Common myeloid progenitor, CD34-positive (primary cell): Measurements from ENCODE around the gene CDK14.
A peak's percentile ranks its signal among the peaks of the same experiment; 100 is the strongest.

ENCODE experiments used
- CTCF ChIA-PET: fragments of 350-600 bp; sonication (Branson Sonifier 250); formaldehyde crosslinking; loops from one replicate; lab custom pipeline; 2021; ENCODE audit warnings: antibody characterized with exemption; lab: Charles Lee
- POLR2A ChIA-PET: fragments of 350-600 bp; sonication (Branson Sonifier 250); formaldehyde crosslinking; loops from one replicate; lab custom pipeline; 2021; ENCODE audit warnings: antibody characterized with exemption; lab: Charles Lee
- DNase-seq, 3 donors: peaks; one replicate each; pipeline versions ENCODE4 v3.0.0 to v3.0.0-alpha.2; 2013
- H3K27ac ChIP-seq, 2 experiments: 1 replicate in 1 of 2; 2 replicates in 1 of 2; pipeline ENCODE4 v1.7.0; 2013; ENCODE audit warnings: inconsistent platforms in 2 of 2, low read length in 2 of 2, mild to moderate bottlenecking in 2 of 2, low read depth in 1 of 2, moderate library complexity in 1 of 2; ENCODE audit not compliant: severe bottlenecking in 2 of 2, insufficient read depth in 1 of 2, poor library complexity in 1 of 2
- H3K27me3 ChIP-seq, 5 experiments: replicated peaks in 2 of 5; 1 replicate in 3 of 5; 2 replicates in 2 of 5; pipeline versions ENCODE4 v1.6.1 to v1.7.0; 2013; ENCODE audit warnings: low read length in 4 of 5, mild to moderate bottlenecking in 2 of 5, moderate library complexity in 2 of 5, inconsistent platforms in 1 of 5; ENCODE audit not compliant: insufficient read depth in 5 of 5, control insufficient read depth in 4 of 5
- H3K36me3 ChIP-seq, 4 experiments: 1 replicate in 2 of 4; 2 replicates in 2 of 4; pipeline versions ENCODE4 v1.6.1 to v1.7.0; 2013; ENCODE audit warnings: low read length in 3 of 4, control low read depth in 1 of 4, mild to moderate bottlenecking in 1 of 4; ENCODE audit not compliant: control insufficient read depth in 4 of 4, insufficient read depth in 4 of 4
- H3K4me1 ChIP-seq, 4 experiments: 1 replicate in 3 of 4; 2 replicates in 1 of 4; pipeline versions ENCODE4 v1.6.1 to v1.7.1; 2013; ENCODE audit warnings: low read length in 3 of 4, mild to moderate bottlenecking in 3 of 4, control low read depth in 1 of 4, inconsistent platforms in 1 of 4, moderate library complexity in 1 of 4; ENCODE audit not compliant: control insufficient read depth in 4 of 4, insufficient read depth in 4 of 4; ENCODE audit errors: control extremely low read depth in 1 of 4
- H3K4me3 ChIP-seq, 7 experiments: 1 replicate in 4 of 7; 2 replicates in 3 of 7; pipeline versions ENCODE4 v1.5.1 to v1.7.0; 2013; ENCODE audit warnings: mild to moderate bottlenecking in 7 of 7, low read length in 6 of 7, moderate library complexity in 6 of 7, inconsistent platforms in 2 of 7, low read depth in 2 of 7, control low read depth in 1 of 7; ENCODE audit not compliant: insufficient read depth in 4 of 7, control insufficient read depth in 1 of 7; ENCODE audit errors: extremely low read depth in 1 of 7
- H3K9me3 ChIP-seq, 5 experiments: 1 replicate in 4 of 5; 2 replicates in 1 of 5; pipeline versions ENCODE4 v1.6.1 to v1.7.1; 2013; ENCODE audit warnings: low read length in 4 of 5, mild to moderate bottlenecking in 2 of 5, inconsistent platforms in 1 of 5, low read depth in 1 of 5, moderate library complexity in 1 of 5; ENCODE audit not compliant: control insufficient read depth in 4 of 5, insufficient read depth in 2 of 5; ENCODE audit errors: control extremely low read depth in 1 of 5
- WGBS: methylation state at CpG from one replicate; pipeline ENCODE4 v1.1.5; 2013; ENCODE audit not compliant: insufficient coverage; 5-methylcytosine and 5-hydroxymethylcytosine counted together

Gene CDK14

GRCh38 chr7:90771281-90771680 lies 175.2 kb downstream of the CDK14 start:
- Histone ChIP-seq H3K27ac (no peak overlapping the region), H3K36me3 (no peaks in the 10 kb centered on the region), H3K27me3 (no peaks in the 10 kb centered on the region), H3K9me3 (peaks cover 3 to 18% (median 11%) of the 10 kb centered on the region in 5 experiments), H3K4me1 (no peaks in the 10 kb centered on the region), H3K4me3 (no peak overlapping the region)
- ChIA-PET POLR2A (no interaction called here), CTCF (no interaction called here)
- DNase-seq, result no peak
- WGBS, result 100% methylated on average over 2 of the region's 2 CpGs

- H3K4me1 ChIP-seq, result no peaks in the 10 kb centered on the region
- 74% methylated on average over 3 of the region's 6 CpGs for WGBS
- H3K27me3 ChIP-seq, result no peaks in the 10 kb centered on the region
- CTCF ChIA-PET, result no interaction called here
- POLR2A ChIA-PET, result no interaction called here
- DNase-seq, result peak in 1 of 3 donors; percentile 32
- no peak overlapping the region for H3K4me3 ChIP-seq
- H3K36me3 ChIP-seq, result no peaks in the 10 kb centered on the region
- H3K9me3 ChIP-seq, result peaks cover 3 to 18% (median 11%) of the 10 kb centered on the region in 5 experiments
- no peak overlapping the region for H3K27ac ChIP-seq
Observed at GRCh38 chr7:90772410-90772809, 176.3 kb downstream of the CDK14 start.

- WGBS, result 100% methylated on average over 1 of the region's 3 CpGs
- ChIA-PET CTCF (no interaction called here), POLR2A (no interaction called here)
- no peak overlapping the region for H3K27ac ChIP-seq
- no peaks in the 10 kb centered on the region for H3K27me3 ChIP-seq
- H3K9me3 ChIP-seq, result peaks cover 3 to 18% (median 11%) of the 10 kb centered on the region in 5 experiments
- DNase-seq, result no peak
- H3K4me1 ChIP-seq, result no peaks in the 10 kb centered on the region
- H3K36me3 ChIP-seq, result no peaks in the 10 kb centered on the region
- H3K4me3 ChIP-seq, result no peak overlapping the region
Observed at GRCh38 chr7:90773269-90773668, 177.1 kb downstream of the CDK14 start.

GRCh38 chr7:90774706-90775105 lies 178.6 kb downstream of the CDK14 start:
- no peaks in the 10 kb centered on the region for H3K27me3 ChIP-seq
- no peak for DNase-seq
- 100% methylated on average over 2 of the region's 3 CpGs for WGBS
- H3K4me1 ChIP-seq, result no peaks in the 10 kb centered on the region
- no peak overlapping the region for H3K27ac ChIP-seq
- H3K4me3 ChIP-seq, result no peak overlapping the region
- ChIA-PET CTCF (interaction anchor here (1.0 kb wide), 1 partner anchor 18 kb away, joined by 3 read pairs; no protein-coding TSS in a partner anchor), POLR2A (no interaction called here)
- H3K36me3 ChIP-seq, result no peaks in the 10 kb centered on the region
- H3K9me3 ChIP-seq, result peaks cover 3 to 18% (median 11%) of the 10 kb centered on the region in 5 experiments

GRCh38 chr7:90775383-90775965 lies 179.4 kb downstream of the CDK14 start:
- DNase-seq, result no peak
- H3K27ac ChIP-seq, result no peak overlapping the region
- H3K27me3 ChIP-seq, result no peaks in the 10 kb centered on the region
- peaks cover 3 to 16% (median 10%) of the 10 kb centered on the region in 5 experiments for H3K9me3 ChIP-seq
- CTCF ChIA-PET, result interaction anchor here (1.0 kb wide), 1 partner anchor 19 kb away, joined by 3 read pairs; no protein-coding TSS in a partner anchor
- POLR2A ChIA-PET, result no interaction called here
- no peaks in the 10 kb centered on the region for H3K36me3 ChIP-seq
- WGBS, result no CpG with 5 or more reads among the region's 1 CpG
- no peak overlapping the region for H3K4me3 ChIP-seq
- H3K4me1 ChIP-seq, result no peaks in the 10 kb centered on the region

- POLR2A ChIA-PET, result interaction anchor here (0.7 kb wide), 1 partner anchor 9 kb away, joined by 4 read pairs; no protein-coding TSS in a partner anchor
Observed at GRCh38 chr7:90777041-90777440, 180.9 kb downstream of the CDK14 start.

GRCh38 chr7:90777465-90777864 lies 181.3 kb downstream of the CDK14 start:
- no peak overlapping the region for H3K27ac ChIP-seq
- no peak overlapping the region for H3K4me3 ChIP-seq
- ChIA-PET CTCF (interaction anchor here (0.6 kb wide), 1 partner anchor 264 kb away, joined by 3 read pairs; no protein-coding TSS in a partner anchor), POLR2A (interaction anchor here (0.7 kb wide), 1 partner anchor 8 kb away, joined by 4 read pairs; no protein-coding TSS in a partner anchor)
- H3K9me3 ChIP-seq, result peaks cover 0 to 4% (median under 1%) of the 10 kb centered on the region in 5 experiments
- 100% methylated on average over 2 of the region's 4 CpGs for WGBS
- no peaks in the 10 kb centered on the region for H3K4me1 ChIP-seq
- H3K27me3 ChIP-seq, result no peaks in the 10 kb centered on the region
- no peaks in the 10 kb centered on the region for H3K36me3 ChIP-seq
- DNase-seq, result no peak

More at GRCh38 chr7:90777041-90777440, 180.9 kb downstream of the CDK14 start:
- Histone ChIP-seq H3K9me3 (peaks cover 0 to 6% (median 3%) of the 10 kb centered on the region in 5 experiments), H3K27me3 (no peaks in the 10 kb centered on the region), H3K36me3 (no peaks in the 10 kb centered on the region), H3K4me1 (no peaks in the 10 kb centered on the region), H3K4me3 (no peak overlapping the region), H3K27ac (no peak overlapping the region)
- 77% methylated on average over 2 of the region's 2 CpGs for WGBS
- DNase-seq, result no peak
- CTCF ChIA-PET, result interaction anchor here (0.6 kb wide), 1 partner anchor 264 kb away, joined by 3 read pairs; no protein-coding TSS in a partner anchor
